HepG2 (cell line): ENCODE measurements around the gene TTLL10. TPM values are rescaled to one million over a fixed set of nuclear protein-coding genes. Genes with fewer than 3 reads are reported as not detected.

ENCODE experiments used
- ATAC-seq: fragments of 200-7000 bp; cut with Tn5 transposase; 3 replicates; pipeline ENCODE4 v1.9.1; 2020; ENCODE audit warnings: mild to moderate bottlenecking, moderate library complexity
- BruUV-seq: library from RNA; stranded (reverse); fragments of 400-500 nt; replicated peaks from 2 replicates; lab custom pipeline; 2021; lab: Mats Ljungman, UMichigan
- CTCF ChIA-PET: fragments of 300-600 bp; formaldehyde crosslinking; extraction: SDS; loops from one replicate; lab custom pipeline; 2021; ENCODE audit warnings: low total read pairs, inconsistent platforms, low intra/inter-chr PET ratio; lab: Yijun Ruan, JAX
- POLR2A ChIA-PET: fragments of 350-600 bp; sonication (Branson Sonifier 250); formaldehyde crosslinking; loops from one replicate; lab custom pipeline; 2020; ENCODE audit warnings: antibody characterized with exemption, inconsistent platforms; lab: Yijun Ruan, JAX
- DNase-seq: peaks from one replicate; pipeline ENCODE4 v3.0.0-alpha.2; 2015; ENCODE audit warnings: low spot score
- FAIRE-seq: peaks from 3 replicates; lab custom pipeline; 2011; peaks lifted over from hg19 to GRCh38; lab: Jason Lieb, UNC
- H2AFZ ChIP-seq: one replicate; pipeline ENCODE4 v1.6.1; 2011; ENCODE audit warnings: low read length, inconsistent platforms
- H3K27ac ChIP-seq: fragments of 300-600 bp; 3 replicates; pipeline ENCODE4 v1.8.0; 2011; ENCODE audit warnings: mixed run types, mild to moderate bottlenecking, mixed read lengths, low read length, inconsistent platforms; ENCODE audit not compliant: insufficient read depth; ENCODE audit errors: extremely low read length
- H3K27me3 ChIP-seq, 2 experiments: fragments of 200-600 bp in 1 of 2; 2 replicates in 1 of 2; 3 replicates in 1 of 2; pipeline versions ENCODE4 v1.6.0 to v1.8.0; 2011; ENCODE audit warnings: low read length in 2 of 2, mild to moderate bottlenecking in 2 of 2, moderate library complexity in 2 of 2, inconsistent platforms in 1 of 2; ENCODE audit not compliant: insufficient read depth in 2 of 2, control insufficient read depth in 1 of 2
- H3K36me3 ChIP-seq, 2 experiments: fragments of 200-600 bp in 1 of 2; replicated peaks in 1 of 2; 2 replicates in 1 of 2; 3 replicates in 1 of 2; pipeline versions ENCODE4 v1.5.1 to v1.8.0; 2011; ENCODE audit warnings: low read length in 2 of 2, inconsistent platforms in 1 of 2; ENCODE audit not compliant: insufficient read depth in 2 of 2, control insufficient read depth in 1 of 2
- H3K4me1 ChIP-seq: 2 replicates; pipeline ENCODE4 v1.5.1; 2012; ENCODE audit warnings: low read length, inconsistent platforms; ENCODE audit not compliant: insufficient read depth
- H3K4me2 ChIP-seq: 2 replicates; pipeline ENCODE4 v1.6.0; 2011; ENCODE audit warnings: low read depth, low read length, inconsistent platforms
- H3K4me3 ChIP-seq, 3 experiments: fragments of 200-600 bp in 1 of 3; sonication (generic), shearing (Covaris generic) in 1 of 3; replicated peaks in 1 of 3; 2 replicates each; pipeline ENCODE4 v1.5.1; 2011 to 2016; ENCODE audit warnings: low read length in 3 of 3, inconsistent platforms in 2 of 3, low read depth in 2 of 3, mild to moderate bottlenecking in 2 of 3, control low read depth in 1 of 3, mixed read lengths in 1 of 3; ENCODE audit not compliant: insufficient read depth in 1 of 3
- H3K79me2 ChIP-seq: one replicate; pipeline ENCODE4 v1.6.1; 2011; ENCODE audit warnings: low read length, inconsistent platforms; ENCODE audit not compliant: insufficient read depth
- H3K9ac ChIP-seq: 2 replicates; pipeline ENCODE4 v1.6.0; 2011; ENCODE audit warnings: mild to moderate bottlenecking, low read depth, low read length, inconsistent platforms; ENCODE audit not compliant: insufficient read depth
- H3K9me3 ChIP-seq: 2 replicates; pipeline ENCODE4 v1.5.1; 2012; ENCODE audit warnings: mild to moderate bottlenecking, low read length
- H4K20me1 ChIP-seq: 2 replicates; pipeline ENCODE4 v1.6.0; 2011; ENCODE audit warnings: inconsistent platforms, mild to moderate bottlenecking, low read length, moderate library complexity; ENCODE audit not compliant: insufficient read depth
- BORCS8-MEF2B ChIP-seq: sonication (generic); formaldehyde crosslinking; IDR thresholded peaks from 2 replicates; pipeline ENCODE4 v1.8.0; 2022; ENCODE audit warnings: mild to moderate bottlenecking, missing genetic modification reagents
- CENPX ChIP-seq: sonication (generic); formaldehyde crosslinking; IDR thresholded peaks from 2 replicates; pipeline ENCODE4 v1.9.0; 2021; ENCODE audit warnings: mild to moderate bottlenecking, missing genetic modification reagents, moderate library complexity
- CHD4 ChIP-seq: fragments of 200-600 bp; sonication (generic); IDR thresholded peaks from 2 replicates; pipeline ENCODE4 v1.7.0; 2017; ENCODE audit warnings: mild to moderate bottlenecking, low read length, borderline replicate concordance
- HNRNPL ChIP-seq: fragments of 200-400 bp; formaldehyde crosslinking; IDR thresholded peaks from 2 replicates; pipeline ENCODE4 v1.6.1; 2017; ENCODE audit warnings: mild to moderate bottlenecking, low read depth, low read length
- JARID2 ChIP-seq: sonication (generic); formaldehyde crosslinking; IDR thresholded peaks from 2 replicates; pipeline ENCODE4 v1.8.1; 2023; ENCODE audit warnings: missing genetic modification reagents, inconsistent platforms; ENCODE audit not compliant: insufficient replicate concordance
- KAT8 ChIP-seq: IDR thresholded peaks from 2 replicates; pipeline ENCODE4 v1.6.1; 2016; ENCODE audit warnings: missing genetic modification reagents, missing compliant biosample characterization
- NFIB ChIP-seq: sonication (generic); formaldehyde crosslinking; IDR thresholded peaks from 2 replicates; pipeline ENCODE4 v1.9.0; 2021; ENCODE audit warnings: missing genetic modification reagents, mild to moderate bottlenecking, borderline replicate concordance
- NR0B2 ChIP-seq: sonication (generic); formaldehyde crosslinking; IDR thresholded peaks from 2 replicates; pipeline ENCODE4 v1.4.0; 2020; ENCODE audit warnings: mild to moderate bottlenecking, missing genetic modification reagents
- NRL ChIP-seq: sonication (generic); formaldehyde crosslinking; IDR thresholded peaks from 2 replicates; pipeline ENCODE4 v1.5.0; 2020; ENCODE audit warnings: missing genetic modification reagents, mild to moderate bottlenecking, moderate library complexity, borderline replicate concordance
- REPIN1 ChIP-seq: sonication (generic); formaldehyde crosslinking; IDR thresholded peaks from 2 replicates; pipeline ENCODE4 v1.8.0; 2022; ENCODE audit warnings: missing genetic modification reagents, low read depth, mild to moderate bottlenecking, borderline replicate concordance
- SP2 ChIP-seq: sonication (generic); formaldehyde crosslinking; IDR thresholded peaks from 2 replicates; pipeline ENCODE4 v1.5.1; 2020; ENCODE audit warnings: mild to moderate bottlenecking, missing genetic modification reagents
- THAP8 ChIP-seq: sonication (generic); formaldehyde crosslinking; IDR thresholded peaks from 2 replicates; pipeline ENCODE4 v1.5.1; 2020; ENCODE audit warnings: missing genetic modification reagents, mild to moderate bottlenecking, borderline replicate concordance
- XRCC5 ChIP-seq: fragments of 200-400 bp; formaldehyde crosslinking; optimal IDR thresholded peaks from 2 replicates; pipeline ENCODE3; 2017; ENCODE audit warnings: mild to moderate bottlenecking, low read length
- ZBTB34 ChIP-seq: sonication (generic); formaldehyde crosslinking; IDR thresholded peaks from 2 replicates; pipeline ENCODE4 v1.8.0; 2022; ENCODE audit warnings: mild to moderate bottlenecking, missing genetic modification reagents
- ZIK1 ChIP-seq: sonication (generic); formaldehyde crosslinking; IDR thresholded peaks from 2 replicates; pipeline ENCODE4 v1.5.0; 2020; ENCODE audit warnings: mild to moderate bottlenecking, low read depth, missing genetic modification reagents, borderline replicate concordance
- ZNF124 ChIP-seq: sonication (generic); formaldehyde crosslinking; IDR thresholded peaks from 2 replicates; pipeline ENCODE4 v1.4.0; 2020; ENCODE audit warnings: missing genetic modification reagents
- ZNF234 ChIP-seq: sonication (generic); formaldehyde crosslinking; conservative IDR thresholded peaks from 2 replicates; pipeline ENCODE4 v1.5.1; 2020; ENCODE audit warnings: mild to moderate bottlenecking, missing genetic modification reagents
- ZNF451 ChIP-seq: sonication (generic); formaldehyde crosslinking; IDR thresholded peaks from 2 replicates; pipeline ENCODE4 v1.5.0; 2020; ENCODE audit warnings: mild to moderate bottlenecking, missing genetic modification reagents
- ZNF580 ChIP-seq: IDR thresholded peaks from 2 replicates; pipeline ENCODE4 v1.6.1; 2016; ENCODE audit warnings: low read depth, borderline replicate concordance
- ZNF703 ChIP-seq: sonication (generic); formaldehyde crosslinking; IDR thresholded peaks from 2 replicates; pipeline ENCODE4 v1.5.1; 2020; ENCODE audit warnings: missing genetic modification reagents, mild to moderate bottlenecking, moderate library complexity, borderline replicate concordance
- ZNF879 ChIP-seq: sonication (generic); formaldehyde crosslinking; IDR thresholded peaks from 2 replicates; pipeline ENCODE4 v1.8.1; 2023; ENCODE audit warnings: missing genetic modification reagents
- ZNF891 ChIP-seq: sonication (generic); formaldehyde crosslinking; IDR thresholded peaks from 2 replicates; pipeline ENCODE4 v1.5.0; 2020; ENCODE audit warnings: mild to moderate bottlenecking, missing genetic modification reagents
- WGBS: methylation state at CpG from one replicate; pipeline ENCODE4 v1.1.6; 2017; ENCODE audit warnings: low lambda C conversion rate; 5-methylcytosine and 5-hydroxymethylcytosine counted together
- in situ Hi-C: cut with HindIII; loops from 2 replicates; pipeline ENCODE4 v1.10.0; 2017; ENCODE audit warnings: low pct_unique_long_range_greater_than_20kb; ENCODE audit not compliant: extremely low pct_ligation_motif_present
- intact Hi-C: fragments of 100-400 bp; cut with micrococcal nuclease; formaldehyde crosslinking; loops from one replicate; pipeline ENCODE4 v1.10.0; 2022; ENCODE audit not compliant: unreplicated experiment
- polyA plus RNA-seq, 8 experiments: library from polyadenylated mRNA; depleted of rRNA in 3 of 8; stranded (reverse) in 7 of 8; unstranded in 1 of 8; fragments of >200 nt; fragmentation: Illumina TruSeq in 4 of 8; extraction: Trizol in 4 of 8; gene quantifications; 2 replicates each; pipeline versions ENCODE4 v1.2.1 to v1.2.3, GENCODE V29; 2011 to 2016; ENCODE audit warnings: low read depth in 4 of 8, missing spikeins in 1 of 8, mixed read lengths in 1 of 8; ENCODE audit not compliant: insufficient read depth in 1 of 8
- total RNA-seq, 5 experiments: library from RNA; depleted of rRNA; stranded (reverse); fragments of >200 nt; fragmentation: Illumina TruSeq; extraction: Trizol; gene quantifications; 2 replicates each; pipeline ENCODE4 v1.2.3, GENCODE V29; 2016; ENCODE audit warnings: low read depth in 1 of 5

The TTLL10 gene
- total and polyA plus RNA-seq, 2 of the 13 experiments (the other 11 are each of a cell fraction or from before 2014, with no cell fraction given): not detected

GRCh38 chr1:1124508-1124785, 49.2 kb upstream of the TTLL10 start:
- H3K4me2 ChIP-seq: peak overlapping the region; percentile 93
- FAIRE-seq (no peak), ATAC-seq (peak; percentile 3)
- TF ChIP-seq REPIN1 (peak; percentile 13; the same call in 1 of the 2 replicates), KAT8 (CRISPR knock-in tag) (no peak), ZIK1 (peak; percentile 11; the same call in 1 of the 2 replicates), BORCS8-MEF2B (CRISPR knock-in tag) (peak; percentile 64; the same call in 1 of the 2 replicates), SP2 (CRISPR knock-in tag) (0 out of 2 replicates have a peak, but pooled peaks have one; percentile 31), ZNF879 (CRISPR knock-in tag) (peak; percentile 60; the same call in 1 of the 2 replicates), THAP8 (peak; percentile 83; the same call in 1 of the 2 replicates), ZNF451 (CRISPR knock-in tag) (0 out of 2 replicates have a peak, but pooled peaks have one; percentile 28), ZNF124 (0 out of 2 replicates have a peak, but pooled peaks have one; percentile 29), CENPX (CRISPR knock-in tag) (no peak), XRCC5 (peak; percentile 29), NR0B2 (CRISPR knock-in tag) (no peak), ZNF580 (CRISPR knock-in tag) (0 out of 2 replicates have a peak, but pooled peaks have one; percentile 10), ZNF234 (CRISPR knock-in tag) (0 out of 2 replicates have a peak, but pooled peaks have one; percentile 61), HNRNPL (0 out of 2 replicates have a peak, but pooled peaks have one; percentile 75), ZNF703 (CRISPR knock-in tag) (0 out of 2 replicates have a peak, but pooled peaks have one; percentile 19), CHD4 (peak; percentile 95; the same call in 1 of the 2 replicates), ZNF891 (CRISPR knock-in tag) (0 out of 2 replicates have a peak, but pooled peaks have one; percentile 85), ZBTB34 (CRISPR knock-in tag) (peak; percentile 45; the same call in 1 of the 2 replicates), JARID2 (CRISPR knock-in tag) (no peak), NRL (CRISPR knock-in tag) (0 out of 2 replicates have a peak, but pooled peaks have one; percentile 29), NFIB (CRISPR knock-in tag) (no peak)

More at GRCh38 chr1:1124508-1124785, 49.2 kb upstream of the TTLL10 start:
- no peak overlapping the region for H2AFZ ChIP-seq
- POLR2A ChIA-PET: interaction anchor here (1.0 to 4.2 kb wide), 18 partner anchors 8 to 181 kb away, joined by 3 to 93 read pairs (median 5); partner anchors contain the start of genes B3GALT6, C1orf159, SDF4 and UBE2J2
- peak overlapping the region; percentile 79; the same call in 1 of the 2 replicates for H3K9ac ChIP-seq
- no peaks in the 10 kb centered on the region for H3K9me3 ChIP-seq
- BruUV-seq: no TSS peak
- in situ Hi-C loops (no loop called here), intact Hi-C loops (loop anchor here (1.0 to 5.0 kb wide), 4 partner anchors 45 to 168 kb away; partner anchors contain the start of genes B3GALT6 and SDF4)
- peaks cover 5% of the 10 kb centered on the region for H3K79me2 ChIP-seq
- WGBS: 5% methylated on average over 4 of the region's 7 CpGs
- H3K27ac ChIP-seq: peak overlapping the region; percentile 97
- no peak for DNase-seq
- H3K4me3 ChIP-seq: peak overlapping the region in 1 of 3 experiments; percentile 71; a peak in 2 of 6 replicates
- no peaks in the 10 kb centered on the region for H3K36me3 ChIP-seq
- CTCF ChIA-PET: interaction anchor here (1.2 to 1.5 kb wide), 2 partner anchors 106 to 126 kb away, joined by 3 to 5 read pairs; no protein-coding TSS in a partner anchor
- H3K27me3 ChIP-seq: peaks cover 0 to 13% of the 10 kb centered on the region in 2 experiments; a peak in 4 of 5 replicates
- H3K4me1 ChIP-seq: peaks cover 57% of the 10 kb centered on the region
- H4K20me1 ChIP-seq: no peaks in the 10 kb centered on the region
